ENCODE results near the gene UCP2. TPM values are rescaled to one million over a fixed set of nuclear protein-coding genes. Genes with fewer than 3 reads are reported as not detected.

Gene UCP2
- total and polyA plus RNA-seq, 9 of the 15 experiments (the other 6 are each of a cell fraction or from before 2014, with no cell fraction given), result 19.2 to 216 (median 87.9) TPM

- ATAC-seq (peak; percentile 64), FAIRE-seq (peak; percentile 83), DNase-seq (ENCODE audit: extremely low read depth in 1 of 4, low spot score in 3 of 4) (peak; percentile 34 to 77 (median 55))
- H3K79me2 ChIP-seq (ENCODE audit: control insufficient read depth, insufficient read depth, low read length), result no peaks in the 10 kb centered on the region
- H3K4me1 ChIP-seq (replicated peaks in 1 of 2; ENCODE audit: control insufficient read depth in 2 of 2, insufficient read depth in 2 of 2, low read length in 2 of 2), result peaks cover 53 to 66% of the 10 kb centered on the region in 2 experiments
- no TSS peak for BruUV-seq (replicated peaks)
- no peaks in the 10 kb centered on the region for H3K27me3 ChIP-seq (ENCODE audit: control insufficient read depth in 2 of 2, insufficient read depth in 2 of 2, low read length in 2 of 2)
- peak overlapping the region; percentile 75 for H2AFZ ChIP-seq (ENCODE audit: low read depth, low read length)
- 20% methylated on average over 9 of the region's 9 CpGs for WGBS (ENCODE audit: insufficient coverage, low coverage, missing lambda C conversion rate)
- no peak overlapping the region for H3K4me3 ChIP-seq
- ChIA-PET CTCF (ENCODE audit: low intra/inter-chr PET ratio) (no interaction called here), POLR2A (interaction anchor here (0.5 to 1.9 kb wide), 7 partner anchors 8 to 173 kb away, joined by 3 to 8 read pairs (median 3); partner anchors contain the start of gene UCP2)
- no peaks in the 10 kb centered on the region for H3K36me3 ChIP-seq (ENCODE audit: control insufficient read depth, insufficient read depth, low read length)
- H3K9me3 ChIP-seq (replicated peaks; ENCODE audit: control insufficient read depth, insufficient read depth, low read depth, low read length), result no peaks in the 10 kb centered on the region
- H3K4me2 ChIP-seq (ENCODE audit: insufficient read depth, low read length), result peak overlapping the region; percentile 26; the same call in 1 of the 2 replicates
- in situ Hi-C loops (cut with MboI), result no loop called here
- H3K9ac ChIP-seq (ENCODE audit: insufficient read depth in 1 of 2, low read depth in 2 of 2, low read length in 2 of 2), result peak overlapping the region; percentile 45 to 59
- H3K27ac ChIP-seq (ENCODE audit: extremely low read depth, low read depth, low read length), result peak overlapping the region; percentile 83
- intact Hi-C loops (cut with micrococcal nuclease), result loop anchor here (1.0 to 5.0 kb wide), 2 partner anchors 27 to 77 kb away; no protein-coding TSS in a partner anchor
- H3K9me1 ChIP-seq (ENCODE audit: control insufficient read depth, insufficient read depth, low read length), result peaks cover 5% of the 10 kb centered on the region
- no peaks in the 10 kb centered on the region for H4K20me1 ChIP-seq (replicated peaks; ENCODE audit: control insufficient read depth, insufficient read depth, low read length)
- 0 out of 2 replicates have a peak, but pooled peaks have one; percentile 9 for TF ChIP-seq SIN3B (IDR thresholded peaks at IDR 0.05; ENCODE audit: low read depth)
- TF ChIP-seq MTA3 (IDR thresholded peaks at IDR 0.05; ENCODE audit: borderline replicate concordance), result no peak
- TF ChIP-seq TSC22D4 (tag; IDR thresholded peaks at IDR 0.05), result no peak
- TF ChIP-seq KDM1A (IDR thresholded peaks at IDR 0.05), result peak in 1 of 2 experiments; percentile 52; a peak in 1 of 4 replicates
- no peak for TF ChIP-seq MAFG (tag; conservative IDR thresholded peaks at IDR 0.05)
- TF ChIP-seq CGGBP1 (CRISPR knock-in tag; IDR thresholded peaks at IDR 0.05), result no peak
- TF ChIP-seq TAF15 (IDR thresholded peaks at IDR 0.05; ENCODE audit: low read depth, low read length), result no peak
- TF ChIP-seq MAZ (CRISPR knock-in tag; conservative IDR thresholded peaks at IDR 0.05 in 1 of 2, IDR thresholded peaks at IDR 0.05 in 1 of 2), result peak in 1 of 2 experiments; percentile 23; a peak in 1 of 4 replicates
- TF ChIP-seq, protein P1, sequence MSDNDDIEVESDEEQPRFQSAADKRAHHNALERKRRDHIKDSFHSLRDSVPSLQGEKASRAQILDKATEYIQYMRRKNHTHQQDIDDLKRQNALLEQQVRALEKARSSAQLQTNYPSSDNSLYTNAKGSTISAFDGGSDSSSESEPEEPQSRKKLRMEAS (CRISPR knock-in tag; IDR thresholded peaks at IDR 0.05), result peak; percentile 26; the same call in 1 of the 2 replicates
- TF ChIP-seq ZNF282 (CRISPR knock-in tag; IDR thresholded peaks at IDR 0.05), result peak; percentile 43; the same call in 1 of the 2 replicates
- TF ChIP-seq ELF4 (CRISPR knock-in tag; IDR thresholded peaks at IDR 0.05), result 0 out of 2 replicates have a peak, but pooled peaks have one; percentile 40
- peak; percentile 53 to 80; a peak in 3 of 4 replicates for TF ChIP-seq RCOR1 (IDR thresholded peaks at IDR 0.05; ENCODE audit: borderline replicate concordance in 1 of 2, low read depth in 2 of 2, low read length in 2 of 2)
- 0 out of 2 replicates have a peak, but pooled peaks have one; percentile 36 for TF ChIP-seq SP1 (CRISPR knock-in tag; IDR thresholded peaks at IDR 0.05)
- peak; percentile 17; the same call in 1 of the 2 replicates for TF ChIP-seq SMARCA4 (IDR thresholded peaks at IDR 0.05)
- no peak for TF ChIP-seq YBX1 (IDR thresholded peaks at IDR 0.05)
- TF ChIP-seq FOXM1 (IDR thresholded peaks at IDR 0.05; ENCODE audit: low read depth), result no peak
- TF ChIP-seq FOXM1 (CRISPR knock-in tag; IDR thresholded peaks at IDR 0.05; ENCODE audit: low read depth), result no peak
- no peak for TF ChIP-seq MCM3 (IDR thresholded peaks at IDR 0.05)
- 0 out of 2 replicates have a peak, but pooled peaks have one; percentile 5 for TF ChIP-seq ETV1 (tag; conservative IDR thresholded peaks at IDR 0.05; ENCODE audit: low read depth)
- TF ChIP-seq E2F6 (IDR thresholded peaks at IDR 0.05; ENCODE audit: borderline replicate concordance in 1 of 2, extremely low read depth in 1 of 2, insufficient read depth in 1 of 2, insufficient read length in 1 of 2, low read depth in 1 of 2, low read length in 1 of 2, poor library complexity in 1 of 2, severe bottlenecking in 1 of 2), result peak in 1 of 2 experiments; percentile 7
These were observed 28.0 kb upstream of the UCP2 start for GRCh38 chr11:74010306-74011300.

Data from K562 (cell line).